ENCODE results near the gene HUWE1. TPM values are rescaled to one million over a fixed set of nuclear protein-coding genes. Genes with fewer than 3 reads are reported as not detected.
A peak's percentile ranks its signal among the peaks of the same experiment; 100 is the strongest.

HUWE1 gene
- total RNA-seq, 1 donor = 167 TPM

GRCh38 chrX:53483838-53484405 lies 202.6 kb downstream of the HUWE1 start:
- no peak for TF ChIP-seq CTCF (IDR thresholded peaks at IDR 0.05; ENCODE audit: insufficient read depth, low read length)
- no peak overlapping the region for H3K4me3 ChIP-seq (ENCODE audit: low read depth, low read length)
- peak; percentile 12 for DNase-seq (ENCODE audit: low read depth)

GRCh38 chrX:53483416-53483815 lies 203.1 kb downstream of the HUWE1 start:
- H3K4me3 ChIP-seq (ENCODE audit: low read depth, low read length) = no peak overlapping the region
- no peak for DNase-seq (ENCODE audit: low read depth)
- no peak for TF ChIP-seq CTCF (IDR thresholded peaks at IDR 0.05; ENCODE audit: insufficient read depth, low read length)

Small RNAs within 50 kb of the gene (small RNA-seq; reads per million reads assigned to genes)
- gene MIR98 (140 reads per million, percentile 98 among the genes with 10 or more reads in this experiment), gene MIRLET7F2 (79.6 reads per million, percentile 97 among the genes with 10 or more reads in this experiment)

All from fibroblast of the aortic adventitia (primary cell).